ENCODE results near the gene PPP2R3B. TPM values are rescaled to one million over a fixed set of nuclear protein-coding genes. Genes with fewer than 3 reads are reported as not detected.
A peak's percentile ranks its signal among the peaks of the same experiment; 100 is the strongest.

Gene PPP2R3B
- total RNA-seq, 1 donor from 2014 or later: 43.4 TPM

DNA sequence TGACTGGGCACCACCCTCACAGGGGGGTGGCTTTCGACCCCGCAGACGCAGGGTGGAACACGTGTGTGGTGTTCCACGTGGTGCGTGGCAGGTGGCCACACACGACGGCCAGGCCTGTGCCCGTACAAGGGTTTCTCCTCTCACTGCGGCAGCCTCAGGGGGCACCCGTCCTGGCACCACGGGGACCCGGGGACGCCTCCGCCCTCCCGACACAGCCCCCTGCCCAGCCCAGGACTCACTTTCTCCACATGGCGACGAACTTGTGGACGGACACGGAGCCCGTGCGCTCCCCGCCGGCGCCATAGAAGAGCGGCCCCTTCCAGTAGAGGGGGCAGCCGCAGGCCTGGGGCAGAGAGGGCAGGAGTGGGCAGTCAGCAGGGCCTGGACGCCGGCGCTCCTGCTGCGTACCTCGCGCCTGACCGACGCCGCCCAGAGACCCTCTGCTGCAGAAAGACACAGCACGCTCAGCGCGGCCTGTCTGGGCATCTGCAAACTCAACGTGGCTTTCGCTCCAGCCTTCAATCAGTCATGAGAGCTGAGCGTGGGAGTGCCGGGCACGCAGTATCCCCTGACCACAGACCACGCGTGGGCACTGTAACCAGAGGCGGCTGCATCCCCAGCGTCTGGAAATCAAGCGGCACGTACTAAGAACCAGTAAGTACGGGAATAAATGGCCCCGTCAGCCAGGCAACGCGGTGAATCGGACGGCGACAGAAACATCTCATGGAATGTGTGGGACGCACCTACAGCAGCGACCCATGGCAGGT, 39.2 kb downstream of the PPP2R3B start:
- no peaks in the 10 kb centered on the region for H3K4me1 ChIP-seq
- intact Hi-C loops (cut with DNase I): no loop called here

DNA sequence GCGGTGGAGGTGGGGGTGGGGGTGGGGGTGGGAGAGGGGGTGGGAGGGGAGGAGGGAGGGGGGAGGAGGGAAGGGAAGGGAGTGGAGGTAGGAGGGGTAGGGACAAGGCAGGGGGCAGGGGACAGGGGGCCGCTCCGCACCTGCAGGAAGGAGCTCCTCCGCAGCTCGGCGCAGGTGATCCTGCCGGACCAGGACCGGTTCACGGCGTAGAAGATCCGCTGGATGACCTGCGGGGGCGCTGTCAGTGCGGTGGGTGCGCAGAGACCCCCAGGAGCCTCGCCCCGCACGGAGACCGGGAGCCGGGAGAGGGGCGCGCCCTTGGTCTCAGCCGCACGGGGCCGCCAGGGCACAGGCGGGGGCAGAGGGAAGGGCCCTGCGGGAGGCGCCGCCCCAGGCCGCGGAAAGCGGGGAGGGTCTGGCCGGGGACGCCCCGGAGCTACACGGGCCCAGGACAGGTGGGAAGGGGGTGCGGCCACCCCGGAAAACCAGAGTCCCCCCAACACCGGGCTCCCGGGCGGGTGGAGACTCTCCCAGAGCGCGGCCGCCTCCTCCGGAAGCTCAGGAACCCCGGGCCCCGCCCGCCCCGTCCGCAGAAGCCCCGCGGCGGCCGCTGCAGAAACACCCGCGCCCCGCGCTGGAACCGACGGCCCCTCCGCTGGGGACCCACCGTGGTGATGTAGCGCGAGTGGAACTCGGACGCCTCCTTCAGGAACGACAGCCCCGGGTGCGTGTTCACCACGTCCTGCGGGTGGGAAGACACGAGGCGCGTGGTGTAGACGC, 40.5 kb downstream of the PPP2R3B start:
- intact Hi-C loops (cut with DNase I): no loop called here
- Histone ChIP-seq H3K4me3 (no peak overlapping the region), H3K4me1 (no peaks in the 10 kb centered on the region), H3K27ac (no peak overlapping the region), H3K36me3 (peaks cover 2 to 3% of the 10 kb centered on the region in 2 donors), H3K9me3 (no peaks in the 10 kb centered on the region), H3K27me3 (no peaks in the 10 kb centered on the region)
- no peak for DNase-seq (ENCODE audit: low spot score in 2 of 2)
- TF ChIP-seq, protein P1, sequence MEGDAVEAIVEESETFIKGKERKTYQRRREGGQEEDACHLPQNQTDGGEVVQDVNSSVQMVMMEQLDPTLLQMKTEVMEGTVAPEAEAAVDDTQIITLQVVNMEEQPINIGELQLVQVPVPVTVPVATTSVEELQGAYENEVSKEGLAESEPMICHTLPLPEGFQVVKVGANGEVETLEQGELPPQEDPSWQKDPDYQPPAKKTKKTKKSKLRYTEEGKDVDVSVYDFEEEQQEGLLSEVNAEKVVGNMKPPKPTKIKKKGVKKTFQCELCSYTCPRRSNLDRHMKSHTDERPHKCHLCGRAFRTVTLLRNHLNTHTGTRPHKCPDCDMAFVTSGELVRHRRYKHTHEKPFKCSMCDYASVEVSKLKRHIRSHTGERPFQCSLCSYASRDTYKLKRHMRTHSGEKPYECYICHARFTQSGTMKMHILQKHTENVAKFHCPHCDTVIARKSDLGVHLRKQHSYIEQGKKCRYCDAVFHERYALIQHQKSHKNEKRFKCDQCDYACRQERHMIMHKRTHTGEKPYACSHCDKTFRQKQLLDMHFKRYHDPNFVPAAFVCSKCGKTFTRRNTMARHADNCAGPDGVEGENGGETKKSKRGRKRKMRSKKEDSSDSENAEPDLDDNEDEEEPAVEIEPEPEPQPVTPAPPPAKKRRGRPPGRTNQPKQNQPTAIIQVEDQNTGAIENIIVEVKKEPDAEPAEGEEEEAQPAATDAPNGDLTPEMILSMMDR (IDR thresholded peaks at IDR 0.05): no peak

More for the DNA sequence above, 39.2 kb downstream of the PPP2R3B start:
- no peak overlapping the region for H3K4me3 ChIP-seq
- DNase-seq (ENCODE audit: low spot score in 2 of 2): no peak
- TF ChIP-seq, protein P1 (IDR thresholded peaks at IDR 0.05): no peak
- H3K9me3 ChIP-seq: no peaks in the 10 kb centered on the region
- peaks cover 2 to 3% of the 10 kb centered on the region in 2 donors for H3K36me3 ChIP-seq
- no peaks in the 10 kb centered on the region for H3K27me3 ChIP-seq
- no peak overlapping the region for H3K27ac ChIP-seq

DNA sequence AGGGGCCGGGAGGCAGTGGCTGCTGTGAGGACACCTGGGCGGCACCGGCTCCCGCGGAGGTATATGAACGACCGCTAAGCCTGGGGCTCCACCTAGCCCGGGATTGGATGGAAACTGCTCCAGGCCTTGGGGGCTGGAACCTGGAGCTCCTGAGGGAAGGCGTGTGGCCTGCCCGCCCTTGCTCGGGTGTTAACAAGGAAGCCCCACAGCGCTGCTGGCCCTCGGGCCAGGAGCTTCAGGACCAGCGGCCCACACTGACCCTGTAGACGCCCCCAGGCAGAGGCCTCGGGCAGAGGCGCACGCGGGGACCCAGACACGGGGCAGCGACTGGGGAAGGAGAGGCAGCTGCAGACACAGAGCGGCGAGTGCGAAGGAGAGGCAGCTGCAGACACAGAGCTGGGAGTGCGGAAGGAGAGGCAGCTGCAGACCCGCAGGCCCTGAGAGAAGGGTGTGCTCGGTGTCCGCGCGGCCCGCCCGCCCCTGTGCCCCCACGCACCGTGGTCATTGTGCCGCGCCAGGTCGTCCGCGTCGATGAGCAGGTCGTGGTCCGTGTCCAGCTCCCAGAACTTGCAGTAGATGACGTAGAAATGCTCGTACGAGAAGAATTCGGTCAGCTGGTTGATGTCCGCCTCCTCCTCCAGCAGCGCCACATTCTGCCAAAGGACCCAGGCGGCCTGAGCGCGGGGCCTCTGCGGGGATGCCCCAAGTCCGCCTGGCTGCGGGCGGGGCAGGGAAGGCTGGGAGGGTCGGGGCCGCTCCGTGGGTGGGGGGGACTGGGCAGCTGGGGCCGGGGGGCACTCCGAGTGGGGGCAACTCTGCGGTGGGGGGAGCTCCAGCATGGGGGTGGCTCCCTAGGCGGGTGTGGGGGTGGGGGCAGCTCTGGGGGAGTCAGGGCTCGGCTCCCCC, 41.4 kb downstream of the PPP2R3B start:
- Histone ChIP-seq H3K4me3 (no peak overlapping the region), H3K27ac (no peak overlapping the region), H3K9me3 (no peaks in the 10 kb centered on the region), H3K36me3 (peaks cover 2 to 3% of the 10 kb centered on the region in 2 donors), H3K4me1 (no peaks in the 10 kb centered on the region), H3K27me3 (no peaks in the 10 kb centered on the region)
- TF ChIP-seq, protein P1 (IDR thresholded peaks at IDR 0.05): no peak
- intact Hi-C loops (cut with DNase I): no loop called here
- DNase-seq (ENCODE audit: low spot score in 2 of 2): peak in 1 of 2 donors; percentile 47

DNA sequence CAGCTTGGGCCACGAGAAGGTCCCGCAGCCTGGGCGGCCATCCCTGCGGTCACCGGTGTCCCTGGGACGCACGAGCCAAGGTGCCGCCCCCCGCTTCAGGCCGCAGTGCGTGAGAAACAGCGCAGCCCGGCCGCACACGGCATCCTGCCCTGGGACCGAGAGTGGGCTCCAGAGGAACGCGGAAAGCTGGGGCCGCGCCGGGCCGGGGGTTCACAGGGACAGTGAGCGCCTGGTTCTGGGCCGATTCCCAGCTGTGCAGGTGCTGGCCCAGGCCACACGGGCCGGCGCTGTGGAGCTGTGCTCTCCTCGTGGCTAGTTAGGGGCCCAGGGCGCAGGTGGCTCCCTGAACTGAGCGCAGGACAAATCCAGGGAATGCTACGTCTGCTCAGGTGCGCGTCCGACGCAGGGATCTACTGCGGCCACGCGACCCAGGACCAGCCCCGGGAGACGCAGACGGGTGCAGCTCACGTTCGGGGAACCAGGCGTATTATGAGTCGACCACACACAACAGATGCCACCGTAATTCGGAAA, 42.3 kb downstream of the PPP2R3B start:
- Histone ChIP-seq H3K9me3 (no peaks in the 10 kb centered on the region), H3K27me3 (no peaks in the 10 kb centered on the region), H3K27ac (no peak overlapping the region), H3K4me1 (no peaks in the 10 kb centered on the region), H3K36me3 (peaks cover 2 to 3% of the 10 kb centered on the region in 2 donors), H3K4me3 (no peak overlapping the region)
- peak in 1 of 2 donors; percentile 52 for DNase-seq (ENCODE audit: low spot score in 2 of 2)
- intact Hi-C loops (cut with DNase I): no loop called here
- TF ChIP-seq, protein P1 (IDR thresholded peaks at IDR 0.05): no peak

DNA sequence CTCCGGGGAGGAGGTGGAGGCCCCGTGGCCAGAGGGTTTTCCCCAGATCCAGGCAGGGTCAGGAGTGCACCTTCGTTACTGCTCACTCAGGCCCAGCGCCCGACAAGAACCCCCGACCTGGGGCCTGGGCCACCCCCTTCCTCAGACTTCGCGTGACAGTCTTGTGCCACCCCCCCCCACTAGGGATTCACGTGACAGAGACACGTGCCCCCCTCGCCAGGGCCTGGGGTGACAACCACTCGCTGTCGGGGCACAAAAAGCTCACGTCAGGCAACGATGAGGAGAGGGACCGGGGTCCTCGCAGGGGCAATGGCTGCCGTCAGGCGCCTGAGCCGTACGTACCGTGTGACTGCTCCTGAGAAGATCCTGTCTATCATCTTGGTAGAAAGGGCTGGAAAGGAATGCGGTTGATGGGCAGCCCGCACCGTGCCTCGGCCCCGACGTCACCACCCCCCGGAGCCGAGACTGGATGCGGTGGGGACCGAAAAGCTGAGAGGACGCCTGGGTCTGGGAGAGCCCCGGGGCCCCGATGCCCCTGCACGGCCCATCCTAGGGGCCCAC, 45.1 kb downstream of the PPP2R3B start:
- peak in 1 of 2 donors; percentile 44 for DNase-seq (ENCODE audit: low spot score in 2 of 2)
- H3K4me1 ChIP-seq: no peaks in the 10 kb centered on the region
- TF ChIP-seq, protein P1 (IDR thresholded peaks at IDR 0.05): no peak
- no peaks in the 10 kb centered on the region for H3K9me3 ChIP-seq
- peaks cover 2 to 23% of the 10 kb centered on the region in 2 donors for H3K36me3 ChIP-seq
- H3K4me3 ChIP-seq: no peak overlapping the region
- no peaks in the 10 kb centered on the region for H3K27me3 ChIP-seq
- intact Hi-C loops (cut with DNase I): no loop called here
- H3K27ac ChIP-seq: no peak overlapping the region
